PFSK-1 (cell line): ENCODE measurements around the gene PDE6A.

Experiments
- FOXP2 ChIP-seq: optimal IDR thresholded peaks from 2 replicates; pipeline ENCODE3; 2011; ENCODE audit warnings: borderline replicate concordance, control low read depth, inconsistent platforms; ENCODE audit not compliant: insufficient read depth; ENCODE audit errors: extremely low read length, extremely low read depth
- POLR2AphosphoS5 ChIP-seq: IDR thresholded peaks from 2 replicates; pipeline ENCODE4 v1.6.1; 2012; ENCODE audit warnings: low read depth, mild to moderate bottlenecking, control low read depth, low read length, moderate library complexity
- REST ChIP-seq, 2 experiments: IDR thresholded peaks; 2 replicates each; pipeline versions ENCODE4 v1.6.1 to v1.8.0; 2011 to 2012; ENCODE audit warnings: low read depth in 2 of 2, low read length in 2 of 2, control low read depth in 1 of 2, inconsistent platforms in 1 of 2, mild to moderate bottlenecking in 1 of 2, moderate library complexity in 1 of 2; ENCODE audit not compliant: insufficient read depth in 1 of 2
- SIN3A ChIP-seq: IDR thresholded peaks from 2 replicates; pipeline ENCODE4 v1.6.1; 2012; ENCODE audit warnings: mild to moderate bottlenecking, low read length, moderate library complexity, borderline replicate concordance; ENCODE audit not compliant: insufficient read depth
- TAF1 ChIP-seq: IDR thresholded peaks from 2 replicates; pipeline ENCODE4 v1.6.1; 2012; ENCODE audit warnings: low read length, control low read depth, borderline replicate concordance; ENCODE audit not compliant: insufficient read depth

GRCh38 chr5:149938791-149939358 is 5.7 kb downstream of the PDE6A start:
- TF ChIP-seq TAF1 (no peak), POLR2AphosphoS5 (no peak), SIN3A (no peak), REST (IDR thresholded peaks at IDR 0.05; ENCODE audit: insufficient read depth in 1 of 2, low read depth in 2 of 2, low read length in 2 of 2) (no peak), FOXP2 (no peak)
